Body of pancreas (tissue), 4 donors: ENCODE measurements around the gene G3BP1. TPM values are rescaled to one million over a fixed set of nuclear protein-coding genes. Genes with fewer than 3 reads are reported as not detected.

Experiments
- ATAC-seq: fragments of 150-250 bp; one replicate; pipeline ENCODE4 v1.9.1; 2016
- DNase-seq, 4 donors: peaks; one replicate each; pipeline ENCODE4 v3.0.0-alpha.2; 2019
- H3K27ac ChIP-seq, 4 donors: fragments of 200-600 bp; sonication (generic); 1 replicate in 3 of 4; 2 replicates in 1 of 4; pipeline versions ENCODE4 v1.5.1 to v1.6.1; 2016 to 2019; ENCODE audit warnings: mild to moderate bottlenecking in 1 of 4, mixed read lengths in 1 of 4, moderate library complexity in 1 of 4
- H3K27me3 ChIP-seq, 2 donors: fragments of 200-600 bp; sonication (generic); one replicate each; pipeline ENCODE4 v1.6.0; 2016; ENCODE audit warnings: mild to moderate bottlenecking in 1 of 2
- H3K36me3 ChIP-seq, 2 donors: fragments of 200-600 bp; sonication (generic); replicated peaks in 1 of 2; 2 replicates each; pipeline ENCODE4 v1.5.1; 2016; ENCODE audit warnings: low read depth in 2 of 2; ENCODE audit not compliant: insufficient read depth in 1 of 2
- H3K4me1 ChIP-seq: fragments of 200-600 bp; sonication (generic); one replicate; pipeline ENCODE4 v1.6.0; 2016
- H3K4me3 ChIP-seq, 2 donors: fragments of 200-600 bp; sonication (generic); 1 replicate in 1 of 2; 2 replicates in 1 of 2; pipeline ENCODE4 v1.5.1; 2016 to 2019
- H3K9me3 ChIP-seq, 3 donors: fragments of 200-600 bp; sonication (generic); 1 replicate in 2 of 3; 2 replicates in 1 of 3; pipeline ENCODE4 v1.5.1; 2016
- POLR2A ChIP-seq, 3 donors: fragments of 450-650 bp; IDR thresholded peaks; one replicate each; pipeline ENCODE4 v1.6.1; 2016; ENCODE audit warnings: antibody characterized with exemption in 3 of 3, mild to moderate bottlenecking in 2 of 3
- WGBS, 2 donors: methylation state at CpG; one replicate each; pipeline ENCODE4 v1.1.5; 2017; 5-methylcytosine and 5-hydroxymethylcytosine counted together
- intact Hi-C: fragments of 100-400 bp; cut with DNase I; formaldehyde crosslinking; loops from one replicate; pipeline ENCODE4 v1.15.1; 2023
- total RNA-seq, 2 donors: library from RNA; depleted of rRNA; stranded (reverse); fragments of >200 nt; gene quantifications; one replicate each; pipeline ENCODE4 v1.1.0, GENCODE V29; 2016
- TF ChIP-seq, protein P1 (sequence below), 7 experiments: fragments of 450-650 bp in 4 of 7; fragments of 200-600 bp in 3 of 7; sonication (generic) in 3 of 7; IDR thresholded peaks; one replicate each; pipeline ENCODE4 v1.5.1; 2016 to 2019; ENCODE audit warnings: antibody characterized with exemption in 7 of 7

G3BP1 gene
- total RNA-seq, 2 donors from 2014 or later, result 34.6 to 64.3 TPM

DNA sequence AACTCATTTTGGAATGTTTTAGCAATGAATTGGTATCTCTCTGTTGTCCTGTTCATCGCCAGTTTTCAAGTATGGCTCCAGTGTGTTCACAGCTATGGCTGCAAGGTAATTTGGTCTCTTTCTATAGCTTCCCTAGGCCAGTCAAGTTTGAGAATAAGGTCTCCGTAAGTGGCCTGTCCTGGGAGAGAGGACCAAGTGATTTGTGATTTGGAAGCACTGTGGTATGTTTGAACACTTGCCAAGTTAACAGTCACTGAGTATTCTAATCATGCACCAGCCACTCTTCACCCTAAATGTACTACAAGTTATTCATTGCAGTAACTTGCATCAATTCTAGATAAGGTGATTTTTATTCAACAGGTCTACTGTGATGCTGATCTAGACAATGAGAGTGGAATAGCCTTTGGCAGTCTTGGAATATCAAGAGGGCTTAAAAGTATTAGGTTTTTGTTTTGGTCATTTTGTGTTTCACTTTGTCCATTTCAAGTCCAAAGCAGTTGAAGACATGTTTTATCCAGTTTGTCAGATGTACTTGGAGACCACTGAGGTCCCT is 41.1 kb downstream of the G3BP1 start:
- H3K9me3 ChIP-seq, result no peaks in the 10 kb centered on the region
- no peaks in the 10 kb centered on the region for H3K4me1 ChIP-seq
- H3K27ac ChIP-seq, result no peak overlapping the region
- ATAC-seq (no peak), DNase-seq (no peak)
- TF ChIP-seq, protein P1, sequence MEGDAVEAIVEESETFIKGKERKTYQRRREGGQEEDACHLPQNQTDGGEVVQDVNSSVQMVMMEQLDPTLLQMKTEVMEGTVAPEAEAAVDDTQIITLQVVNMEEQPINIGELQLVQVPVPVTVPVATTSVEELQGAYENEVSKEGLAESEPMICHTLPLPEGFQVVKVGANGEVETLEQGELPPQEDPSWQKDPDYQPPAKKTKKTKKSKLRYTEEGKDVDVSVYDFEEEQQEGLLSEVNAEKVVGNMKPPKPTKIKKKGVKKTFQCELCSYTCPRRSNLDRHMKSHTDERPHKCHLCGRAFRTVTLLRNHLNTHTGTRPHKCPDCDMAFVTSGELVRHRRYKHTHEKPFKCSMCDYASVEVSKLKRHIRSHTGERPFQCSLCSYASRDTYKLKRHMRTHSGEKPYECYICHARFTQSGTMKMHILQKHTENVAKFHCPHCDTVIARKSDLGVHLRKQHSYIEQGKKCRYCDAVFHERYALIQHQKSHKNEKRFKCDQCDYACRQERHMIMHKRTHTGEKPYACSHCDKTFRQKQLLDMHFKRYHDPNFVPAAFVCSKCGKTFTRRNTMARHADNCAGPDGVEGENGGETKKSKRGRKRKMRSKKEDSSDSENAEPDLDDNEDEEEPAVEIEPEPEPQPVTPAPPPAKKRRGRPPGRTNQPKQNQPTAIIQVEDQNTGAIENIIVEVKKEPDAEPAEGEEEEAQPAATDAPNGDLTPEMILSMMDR (IDR thresholded peaks at IDR 0.05), result no peak
- no peak for TF ChIP-seq POLR2A (IDR thresholded peaks at IDR 0.05)
- intact Hi-C loops, result no loop called here
- H3K36me3 ChIP-seq, result peaks cover 0 to 7% of the 10 kb centered on the region in 2 donors
- WGBS, 2 donors, result 76 to 83% methylated on average over 2 of the region's 2 CpGs
- no peaks in the 10 kb centered on the region for H3K27me3 ChIP-seq
- H3K4me3 ChIP-seq, result no peak overlapping the region

DNA sequence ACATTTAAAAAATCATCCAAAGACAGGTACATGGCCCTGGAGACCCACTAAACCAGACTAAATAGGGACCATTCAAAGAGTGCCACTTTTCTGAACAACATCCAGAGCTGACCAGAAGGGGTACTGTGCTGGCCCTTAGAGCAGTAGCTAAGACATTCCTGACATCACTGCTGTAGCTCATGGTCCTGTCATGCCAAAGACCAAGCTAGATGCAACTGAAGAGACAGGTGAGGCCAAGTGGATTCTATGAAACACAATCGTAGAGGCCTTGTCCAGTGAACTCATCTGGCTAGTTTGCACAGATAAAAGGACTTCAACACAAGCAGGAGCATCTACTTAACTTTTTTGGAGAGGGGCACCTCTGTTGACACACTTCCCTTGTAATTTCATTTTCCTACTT is 43.3 kb downstream of the G3BP1 start:
- no peaks in the 10 kb centered on the region for H3K27me3 ChIP-seq
- H3K4me1 ChIP-seq, result no peaks in the 10 kb centered on the region
- TF ChIP-seq POLR2A (IDR thresholded peaks at IDR 0.05), result no peak
- TF ChIP-seq, protein P1 (IDR thresholded peaks at IDR 0.05), result no peak
- no peaks in the 10 kb centered on the region for H3K9me3 ChIP-seq
- H3K36me3 ChIP-seq, result peaks cover 0 to 7% of the 10 kb centered on the region in 2 donors
- DNase-seq, result no peak
- no peak overlapping the region for H3K4me3 ChIP-seq
- 67 to 86% methylated on average over 1 of the region's 1 CpG for WGBS, 2 donors
- H3K27ac ChIP-seq, result no peak overlapping the region
- intact Hi-C loops, result no loop called here
- no peak for ATAC-seq

DNA sequence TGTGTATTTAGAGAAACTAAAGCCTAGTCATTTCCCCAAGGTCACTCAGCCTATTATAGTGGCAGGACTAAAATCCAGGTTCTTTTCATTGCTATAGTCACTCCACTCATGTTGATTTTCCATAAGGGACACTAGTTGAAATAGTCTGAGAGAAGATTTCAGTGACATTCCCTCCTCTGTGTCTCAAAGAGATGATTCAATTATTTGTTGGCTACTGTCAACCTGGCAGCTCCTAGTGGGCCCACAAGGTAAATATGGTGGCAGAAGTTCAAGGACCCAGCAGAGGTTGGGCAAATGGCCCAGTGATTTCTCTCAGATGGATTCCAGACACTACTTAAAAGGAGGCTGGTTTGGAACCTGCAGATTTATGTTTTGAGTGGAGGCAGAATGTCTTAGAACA is 48.1 kb downstream of the G3BP1 start:
- intact Hi-C loops, result loop anchor here (10.0 kb wide), 1 partner anchor 685 kb away; no protein-coding TSS in a partner anchor
- Histone ChIP-seq H3K27me3 (no peaks in the 10 kb centered on the region), H3K4me1 (no peaks in the 10 kb centered on the region), H3K9me3 (no peaks in the 10 kb centered on the region), H3K4me3 (no peak overlapping the region), H3K27ac (no peak overlapping the region), H3K36me3 (no peaks in the 10 kb centered on the region)
- no peak for DNase-seq
- ATAC-seq, result no peak
- TF ChIP-seq POLR2A (IDR thresholded peaks at IDR 0.05), result no peak
- TF ChIP-seq, protein P1 (IDR thresholded peaks at IDR 0.05), result no peak

DNA sequence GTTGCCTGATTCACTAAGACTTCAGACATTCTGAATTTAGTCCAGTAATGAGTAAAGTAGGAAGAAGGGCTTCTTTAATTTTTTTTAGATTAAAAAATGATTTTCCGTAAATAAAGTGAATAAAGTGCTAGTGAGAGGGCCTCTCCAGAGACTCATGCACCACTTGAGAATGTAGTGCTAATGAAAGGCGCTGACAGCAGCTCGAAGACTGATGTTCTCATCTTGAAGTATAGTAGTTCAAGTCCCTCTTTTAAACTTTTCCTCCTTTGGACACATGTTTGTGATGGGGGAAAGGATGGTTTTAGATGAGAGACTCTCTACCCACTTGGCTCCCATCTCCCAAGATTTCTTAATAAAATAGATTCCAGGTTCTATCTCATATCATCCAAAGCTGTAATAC is 48.5 kb downstream of the G3BP1 start:
- Histone ChIP-seq H3K9me3 (no peaks in the 10 kb centered on the region), H3K27me3 (no peaks in the 10 kb centered on the region), H3K36me3 (no peaks in the 10 kb centered on the region), H3K27ac (no peak overlapping the region), H3K4me1 (no peaks in the 10 kb centered on the region), H3K4me3 (no peak overlapping the region)
- no peak for DNase-seq
- TF ChIP-seq, protein P1 (IDR thresholded peaks at IDR 0.05), result no peak
- no peak for TF ChIP-seq POLR2A (IDR thresholded peaks at IDR 0.05)
- WGBS, 2 donors, result 90 to 96% methylated on average over 3 of the region's 3 CpGs
- no peak for ATAC-seq
- intact Hi-C loops, result loop anchor here (10.0 kb wide), 1 partner anchor 685 kb away; no protein-coding TSS in a partner anchor

DNA sequence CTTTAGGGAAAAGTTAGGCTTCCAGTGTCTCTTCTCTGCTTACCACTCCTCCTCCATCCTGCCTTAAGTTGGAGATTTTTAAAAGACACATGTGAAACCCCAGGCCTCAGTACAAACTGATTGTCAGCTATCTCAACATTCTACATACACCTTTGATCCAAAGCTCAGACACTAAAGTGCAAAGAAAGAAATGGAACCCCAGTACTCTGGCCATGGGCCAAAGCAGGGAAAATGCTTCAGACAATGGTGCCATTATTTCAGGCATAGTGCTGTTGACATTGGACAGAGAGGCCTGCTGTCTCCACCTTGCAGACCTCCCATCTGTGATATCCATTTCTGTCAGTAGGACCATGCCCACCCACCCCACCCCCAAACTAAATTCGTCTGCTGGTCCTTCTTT is 49.1 kb downstream of the G3BP1 start:
- Histone ChIP-seq H3K9me3 (no peaks in the 10 kb centered on the region), H3K4me3 (no peak overlapping the region), H3K36me3 (no peaks in the 10 kb centered on the region), H3K4me1 (no peaks in the 10 kb centered on the region), H3K27me3 (no peaks in the 10 kb centered on the region), H3K27ac (no peak overlapping the region)
- no peak for TF ChIP-seq POLR2A (IDR thresholded peaks at IDR 0.05)
- TF ChIP-seq, protein P1 (IDR thresholded peaks at IDR 0.05), result no peak
- intact Hi-C loops, result loop anchor here (10.0 kb wide), 1 partner anchor 684 kb away; no protein-coding TSS in a partner anchor
- ATAC-seq, result no peak
- WGBS, 2 donors, result 67 to 80% methylated on average over 1 of the region's 1 CpG
- no peak for DNase-seq
